ENCODE measurements around the gene CUTA.

GRCh38 chr6:33443619-33444504 is 26.0 kb upstream of the CUTA start:
- TF ChIP-seq CTCF (conservative IDR thresholded peaks at IDR 0.05), result no peak
- no peak for TF ChIP-seq ZFX (IDR thresholded peaks at IDR 0.05)

Measured in C4-2B (cell line).